D721Med (cell line): ENCODE data around the gene ENAH.

Experiments used
- DNase-seq: peaks from one replicate; pipeline ENCODE4 v3.0.0; 2011; ENCODE audit warnings: low spot score; ENCODE audit not compliant: insufficient read length
- FAIRE-seq: peaks from 2 replicates; lab custom pipeline; 2011; peaks lifted over from hg19 to GRCh38; lab: Jason Lieb, UNC
- TF ChIP-seq, protein P1 (sequence below): IDR thresholded peaks from 2 replicates; pipeline ENCODE4 v1.5.1; 2012; ENCODE audit warnings: mild to moderate bottlenecking, control low read depth; ENCODE audit not compliant: insufficient read depth; ENCODE audit errors: missing control alignments

ENAH gene

DNA sequence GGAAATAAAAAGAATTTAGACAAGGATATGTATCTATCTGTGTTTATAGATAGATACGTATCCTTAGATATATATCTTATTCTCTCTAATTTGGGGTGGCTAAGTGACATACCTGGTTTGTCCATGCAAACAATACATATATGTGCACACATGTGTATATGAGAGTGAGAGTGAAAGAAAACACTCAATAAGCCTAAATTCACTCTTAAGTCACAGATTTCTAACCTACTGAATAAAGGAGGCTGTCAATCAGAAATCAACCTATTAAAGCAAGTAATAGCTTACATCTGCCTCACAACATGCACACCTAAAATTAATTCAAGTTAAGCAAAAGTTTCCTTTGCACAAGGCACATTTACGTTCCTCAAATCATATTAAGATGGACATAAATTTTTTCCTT lies 118.2 kb downstream of the ENAH start:
- no peak for DNase-seq
- peak; percentile 48 for FAIRE-seq

DNA sequence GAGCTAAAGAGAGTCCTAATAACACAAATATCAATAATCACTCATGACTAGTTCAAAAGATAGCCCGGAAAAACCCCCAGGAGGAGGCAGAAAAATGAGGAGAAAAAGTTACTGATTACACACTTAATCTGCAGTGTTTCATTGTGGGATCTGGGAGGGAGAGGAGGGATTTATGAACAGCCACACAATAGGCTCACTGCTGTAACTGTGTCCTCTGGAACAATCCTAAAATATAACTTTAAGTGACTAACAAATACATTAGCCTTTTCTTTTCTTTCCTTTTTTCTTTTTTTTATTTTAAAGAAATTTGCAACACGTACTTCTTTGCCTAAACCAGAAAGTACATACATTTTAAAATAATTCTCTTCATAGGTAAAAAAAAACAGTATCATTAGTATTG lies 118.8 kb downstream of the ENAH start:
- no peak for DNase-seq
- TF ChIP-seq, protein P1, sequence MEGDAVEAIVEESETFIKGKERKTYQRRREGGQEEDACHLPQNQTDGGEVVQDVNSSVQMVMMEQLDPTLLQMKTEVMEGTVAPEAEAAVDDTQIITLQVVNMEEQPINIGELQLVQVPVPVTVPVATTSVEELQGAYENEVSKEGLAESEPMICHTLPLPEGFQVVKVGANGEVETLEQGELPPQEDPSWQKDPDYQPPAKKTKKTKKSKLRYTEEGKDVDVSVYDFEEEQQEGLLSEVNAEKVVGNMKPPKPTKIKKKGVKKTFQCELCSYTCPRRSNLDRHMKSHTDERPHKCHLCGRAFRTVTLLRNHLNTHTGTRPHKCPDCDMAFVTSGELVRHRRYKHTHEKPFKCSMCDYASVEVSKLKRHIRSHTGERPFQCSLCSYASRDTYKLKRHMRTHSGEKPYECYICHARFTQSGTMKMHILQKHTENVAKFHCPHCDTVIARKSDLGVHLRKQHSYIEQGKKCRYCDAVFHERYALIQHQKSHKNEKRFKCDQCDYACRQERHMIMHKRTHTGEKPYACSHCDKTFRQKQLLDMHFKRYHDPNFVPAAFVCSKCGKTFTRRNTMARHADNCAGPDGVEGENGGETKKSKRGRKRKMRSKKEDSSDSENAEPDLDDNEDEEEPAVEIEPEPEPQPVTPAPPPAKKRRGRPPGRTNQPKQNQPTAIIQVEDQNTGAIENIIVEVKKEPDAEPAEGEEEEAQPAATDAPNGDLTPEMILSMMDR, result no peak
- no peak for FAIRE-seq

More for the DNA sequence above, 118.2 kb downstream of the ENAH start:
- TF ChIP-seq, protein P1, result no peak

DNA sequence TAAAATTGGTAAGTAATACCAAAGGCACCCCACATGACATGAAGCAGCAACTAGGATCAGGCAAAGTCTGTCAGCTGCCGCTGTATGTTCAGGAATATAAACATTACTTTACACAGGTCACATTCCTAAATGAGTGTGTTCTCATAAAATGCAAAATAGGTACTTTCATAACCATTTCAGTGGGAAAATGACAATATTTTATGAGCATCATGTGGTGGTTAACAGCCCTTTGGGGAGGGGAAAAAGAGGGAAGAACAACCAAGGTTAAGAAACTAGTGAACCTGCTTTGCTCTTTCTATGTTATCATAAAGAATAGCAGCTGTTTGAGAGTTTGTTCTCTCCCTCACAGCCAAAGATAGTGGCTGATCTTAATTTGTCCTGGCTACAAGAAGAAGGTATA lies 119.7 kb downstream of the ENAH start:
- no peak for DNase-seq
- FAIRE-seq, result no peak
- TF ChIP-seq, protein P1, result no peak

DNA sequence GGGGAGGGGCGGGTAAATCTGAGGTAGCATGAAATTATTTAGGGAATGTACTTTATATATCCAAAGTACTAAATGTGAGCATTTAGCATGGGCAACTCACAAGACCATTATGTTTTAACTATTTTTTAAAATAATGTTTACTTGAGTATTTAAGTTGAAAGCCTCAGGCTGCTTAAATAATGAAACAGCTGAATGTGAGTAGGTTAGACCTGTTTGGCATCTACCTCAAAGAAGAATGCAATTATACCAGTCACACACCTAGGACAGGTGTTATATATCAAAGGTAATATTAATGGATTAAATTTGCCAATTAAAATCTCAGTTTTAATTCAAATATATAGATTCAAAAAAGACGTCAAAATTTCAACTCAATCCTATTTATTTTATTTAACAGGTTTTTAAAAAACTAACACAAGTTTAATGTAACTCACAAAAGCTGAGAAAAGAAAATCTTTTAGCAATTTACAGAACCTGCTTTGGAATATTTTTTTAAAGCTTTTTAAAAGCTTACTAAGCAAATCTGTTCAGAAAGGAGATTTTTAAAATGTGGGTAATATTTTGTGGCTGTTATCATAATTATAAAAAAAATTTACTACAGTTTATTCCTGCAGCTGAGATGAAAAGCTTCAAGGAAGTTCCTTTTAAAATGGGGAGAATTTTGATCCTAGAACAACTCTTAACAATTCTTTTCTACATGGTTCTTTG lies 120.5 kb downstream of the ENAH start:
- no peak for FAIRE-seq
- no peak for DNase-seq
- TF ChIP-seq, protein P1, result no peak

DNA sequence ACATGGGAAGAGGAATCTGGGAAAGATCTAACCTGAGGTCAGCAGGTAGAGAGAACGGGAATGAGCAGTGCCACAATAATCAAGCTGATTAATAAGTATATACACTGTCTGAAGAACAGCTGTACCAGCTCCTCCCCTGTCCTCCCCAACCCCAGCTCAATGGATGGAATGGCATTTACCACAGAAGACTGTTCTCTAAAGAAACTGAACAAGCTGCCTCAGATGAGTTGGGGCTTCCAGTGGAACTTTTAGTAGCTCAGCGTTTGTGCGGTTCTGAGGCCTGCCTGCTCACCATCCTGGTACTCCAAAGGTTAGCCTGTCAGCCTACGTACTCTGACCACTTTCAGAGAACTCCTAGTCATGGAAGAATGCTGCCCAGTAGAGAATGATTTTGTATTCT lies 123.2 kb downstream of the ENAH start:
- no peak for DNase-seq
- TF ChIP-seq, protein P1, result no peak
- FAIRE-seq, result no peak

DNA sequence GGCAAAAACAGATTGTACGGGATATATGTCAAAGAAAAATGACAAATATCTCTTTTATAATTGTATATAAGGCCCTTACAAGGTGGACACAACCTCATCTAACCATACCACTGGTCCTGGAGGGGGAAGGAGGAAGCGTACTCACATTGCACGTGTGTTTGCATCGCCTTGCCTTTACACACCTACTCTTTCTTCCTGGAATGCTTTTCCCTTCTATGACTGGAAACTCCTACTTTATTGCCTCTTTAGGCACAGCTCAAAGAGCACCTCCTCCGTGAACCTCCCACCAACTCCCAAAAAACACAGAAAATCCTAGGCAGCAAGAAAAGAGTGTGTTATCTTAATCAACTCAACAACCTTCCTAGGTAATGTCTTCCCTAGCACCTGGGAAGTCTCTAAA lies 125.3 kb downstream of the ENAH start:
- DNase-seq (no peak), FAIRE-seq (no peak)
- TF ChIP-seq, protein P1, result no peak

DNA sequence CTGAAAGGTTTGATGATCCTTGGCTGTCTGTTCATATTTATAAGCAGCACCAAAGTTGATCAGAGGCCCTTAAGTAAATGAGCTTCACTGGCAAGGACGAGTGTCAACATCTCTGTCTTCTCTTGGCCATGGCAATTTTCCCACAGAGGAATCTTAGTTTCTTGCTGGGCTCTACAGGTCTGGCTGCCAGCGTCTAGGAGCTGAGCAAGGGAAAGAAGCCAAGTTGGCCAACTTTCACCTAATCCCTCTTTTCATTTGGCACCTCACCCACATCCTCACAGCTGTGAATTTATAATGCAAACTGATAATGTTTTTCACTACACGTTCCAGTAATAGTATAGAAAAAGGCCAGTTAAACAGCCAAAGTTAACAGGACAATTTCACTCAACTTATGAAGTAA lies 126.0 kb downstream of the ENAH start:
- FAIRE-seq (no peak), DNase-seq (no peak)
- TF ChIP-seq, protein P1, result no peak
